ENCODE measurements around the gene CD69. TPM values are rescaled to one million over a fixed set of nuclear protein-coding genes. Genes with fewer than 3 reads are reported as not detected.

CD69 gene
- total RNA-seq, result 100 to 1,000 TPM; 111 to 116 TPM

- Mint-ChIP-seq H3K9me3 (peaks cover 3% of the 10 kb centered on the region), H3K27ac (peak within 1 kb of the TSS; percentile 94), H3K36me3 (peaks cover 39% of the 10 kb centered on the region), H3K4me3 (peak within 1 kb of the TSS; percentile 93), H3K27me3 (no peaks in the 10 kb centered on the region), H3K4me1 (peaks cover 38% of the 10 kb centered on the region)
- peak; percentile 55 for ATAC-seq (ENCODE audit: low read depth)
- DNase-seq, result peak; percentile 67
- POLR2A ChIA-PET, result interaction anchor here (0.6 to 16.2 kb wide), 30 partner anchors 10 to 801 kb away, joined by 3 to 420 read pairs (median 7); partner anchors contain the start of genes CLEC2B and CLEC2D
These were observed at the start of gene CD69 for GRCh38 chr12:9760699-9761418. Gene CD69, minus strand, starts transcription at chr12:9760901. Its CDS starts 81 bp downstream, at chr12:9760820.

GRCh38 chr12:9809866-9810265, 49.2 kb upstream of the CD69 start:
- Mint-ChIP-seq H3K4me3 (no peak overlapping the region), H3K36me3 (no peaks in the 10 kb centered on the region), H3K27ac (no peak overlapping the region), H3K9me3 (no peaks in the 10 kb centered on the region), H3K27me3 (peaks cover 9% of the 10 kb centered on the region), H3K4me1 (peaks cover 17% of the 10 kb centered on the region)
- POLR2A ChIA-PET, result interaction anchor here (2.3 kb wide), 1 partner anchor 13 kb away, joined by 6 read pairs; no protein-coding TSS in a partner anchor
- no peak for DNase-seq
- no peak for ATAC-seq (ENCODE audit: low read depth)

GRCh38 chr12:9809338-9809737, 48.6 kb upstream of the CD69 start:
- H3K4me1 Mint-ChIP-seq, result peaks cover 17% of the 10 kb centered on the region
- H3K36me3 Mint-ChIP-seq, result peaks cover 2% of the 10 kb centered on the region
- H3K27me3 Mint-ChIP-seq, result peaks cover 9% of the 10 kb centered on the region
- H3K4me3 Mint-ChIP-seq, result no peak overlapping the region
- POLR2A ChIA-PET, result no interaction called here
- ATAC-seq (ENCODE audit: low read depth) (no peak), DNase-seq (no peak)
- no peak overlapping the region for H3K27ac Mint-ChIP-seq
- H3K9me3 Mint-ChIP-seq, result no peaks in the 10 kb centered on the region

- Mint-ChIP-seq H3K9me3 (no peaks in the 10 kb centered on the region), H3K4me3 (no peak overlapping the region), H3K36me3 (peaks cover 5% of the 10 kb centered on the region), H3K27me3 (peaks cover 15% of the 10 kb centered on the region), H3K4me1 (peaks cover 14% of the 10 kb centered on the region), H3K27ac (no peak overlapping the region)
- DNase-seq (no peak), ATAC-seq (ENCODE audit: low read depth) (no peak)
- POLR2A ChIA-PET, result no interaction called here
These were observed 47.8 kb upstream of the CD69 start for GRCh38 chr12:9808504-9808903.

GRCh38 chr12:9806714-9807113, 46.0 kb upstream of the CD69 start:
- Mint-ChIP-seq H3K27ac (no peak overlapping the region), H3K9me3 (no peaks in the 10 kb centered on the region), H3K27me3 (peaks cover 22% of the 10 kb centered on the region), H3K4me3 (no peak overlapping the region), H3K36me3 (peaks cover 12% of the 10 kb centered on the region), H3K4me1 (peaks cover 9% of the 10 kb centered on the region)
- POLR2A ChIA-PET, result no interaction called here
- DNase-seq (no peak), ATAC-seq (ENCODE audit: low read depth) (no peak)

GRCh38 chr12:9805883-9806282, 45.2 kb upstream of the CD69 start:
- Mint-ChIP-seq H3K27ac (no peak overlapping the region), H3K27me3 (peaks cover 22% of the 10 kb centered on the region), H3K9me3 (peaks cover 3% of the 10 kb centered on the region), H3K4me1 (peaks cover 4% of the 10 kb centered on the region), H3K4me3 (no peak overlapping the region), H3K36me3 (peaks cover 19% of the 10 kb centered on the region)
- ATAC-seq (ENCODE audit: low read depth) (no peak), DNase-seq (no peak)
- POLR2A ChIA-PET, result no interaction called here

GRCh38 chr12:9799961-9800360, 39.3 kb upstream of the CD69 start:
- DNase-seq, result no peak
- POLR2A ChIA-PET, result interaction anchor here (4.3 to 8.3 kb wide), 2 partner anchors 14 to 45 kb away, joined by 11 to 420 read pairs; partner anchors contain the start of gene CD69
- Mint-ChIP-seq H3K27ac (no peak overlapping the region), H3K9me3 (peaks cover 3% of the 10 kb centered on the region), H3K27me3 (peaks cover 13% of the 10 kb centered on the region), H3K36me3 (peaks cover 19% of the 10 kb centered on the region), H3K4me3 (no peak overlapping the region), H3K4me1 (peaks cover 27% of the 10 kb centered on the region)
- ATAC-seq (ENCODE audit: low read depth), result no peak

GRCh38 chr12:9797722-9798619, 37.3 kb upstream of the CD69 start:
- POLR2A ChIA-PET, result interaction anchor here (0.7 to 8.3 kb wide), 11 partner anchors 13 to 150 kb away, joined by 3 to 420 read pairs (median 6); partner anchors contain the start of genes CD69 and CLEC2D
- H3K9me3 Mint-ChIP-seq, result peaks cover 3% of the 10 kb centered on the region
- DNase-seq, result no peak
- H3K4me1 Mint-ChIP-seq, result peaks cover 39% of the 10 kb centered on the region
- peak; percentile 84 for ATAC-seq (ENCODE audit: low read depth)
- H3K4me3 Mint-ChIP-seq, result peak overlapping the region; percentile 35
- peaks cover 4% of the 10 kb centered on the region for H3K27me3 Mint-ChIP-seq
- peaks cover 16% of the 10 kb centered on the region for H3K36me3 Mint-ChIP-seq
- H3K27ac Mint-ChIP-seq, result peak overlapping the region; percentile 68

- Mint-ChIP-seq H3K27ac (peak overlapping the region; percentile 89), H3K4me3 (peak overlapping the region; percentile 84), H3K36me3 (peaks cover 19% of the 10 kb centered on the region), H3K9me3 (peaks cover 4% of the 10 kb centered on the region), H3K4me1 (peaks cover 47% of the 10 kb centered on the region), H3K27me3 (no peaks in the 10 kb centered on the region)
- DNase-seq (no peak), ATAC-seq (ENCODE audit: low read depth) (no peak)
- POLR2A ChIA-PET, result interaction anchor here (0.9 to 8.3 kb wide), 7 partner anchors 14 to 149 kb away, joined by 3 to 420 read pairs (median 8); partner anchors contain the start of gene CD69
These were observed 36.3 kb upstream of the CD69 start for GRCh38 chr12:9796971-9797370.

GRCh38 chr12:9796346-9796745, 35.6 kb upstream of the CD69 start:
- Mint-ChIP-seq H3K4me1 (peaks cover 51% of the 10 kb centered on the region), H3K36me3 (peaks cover 16% of the 10 kb centered on the region), H3K9me3 (peaks cover 6% of the 10 kb centered on the region), H3K4me3 (peak overlapping the region; percentile 84), H3K27ac (peak overlapping the region; percentile 89), H3K27me3 (no peaks in the 10 kb centered on the region)
- POLR2A ChIA-PET, result interaction anchor here (1.0 to 8.3 kb wide), 9 partner anchors 15 to 762 kb away, joined by 3 to 420 read pairs (median 8); partner anchors contain the start of gene CD69
- DNase-seq, result no peak
- ATAC-seq (ENCODE audit: low read depth), result peak; percentile 23

- ATAC-seq (ENCODE audit: low read depth) (no peak), DNase-seq (no peak)
- Mint-ChIP-seq H3K4me1 (peaks cover 52% of the 10 kb centered on the region), H3K36me3 (peaks cover 14% of the 10 kb centered on the region), H3K27ac (peak overlapping the region; percentile 89), H3K27me3 (no peaks in the 10 kb centered on the region), H3K9me3 (peaks cover 3% of the 10 kb centered on the region), H3K4me3 (peak overlapping the region; percentile 84)
- POLR2A ChIA-PET, result interaction anchor here (0.7 to 8.3 kb wide), 7 partner anchors 15 to 763 kb away, joined by 3 to 420 read pairs (median 6); partner anchors contain the start of gene CD69
These were observed 35.2 kb upstream of the CD69 start for GRCh38 chr12:9795945-9796344.

GRCh38 chr12:9794484-9795093, 33.9 kb upstream of the CD69 start:
- POLR2A ChIA-PET, result interaction anchor here (0.6 to 8.3 kb wide), 8 partner anchors 12 to 760 kb away, joined by 3 to 420 read pairs (median 4); partner anchors contain the start of gene CD69
- Mint-ChIP-seq H3K4me3 (peak overlapping the region; percentile 84), H3K27me3 (no peaks in the 10 kb centered on the region), H3K27ac (peak overlapping the region; percentile 89), H3K36me3 (peaks cover 20% of the 10 kb centered on the region), H3K9me3 (peaks cover 6% of the 10 kb centered on the region), H3K4me1 (peaks cover 52% of the 10 kb centered on the region)
- ATAC-seq (ENCODE audit: low read depth) (peak; percentile 31), DNase-seq (no peak)

All from activated naive CD8-positive, alpha-beta T cell treated with anti-CD3 and anti-CD28 coated beads, Interleukin-2, amount 10 ng/mL, durations not matched to agents 7 days and 5 days (primary cell).